ENCODE measurements around the gene LY9.

LY9 gene

GRCh38 chr1:160795951-160796383, at the start of gene LY9:
TSS of gene LY9 (plus strand) at chr1:160796174. CDS start at chr1:160796188, 14 bp downstream.
- DNase-seq, result no peak

- no peak for DNase-seq
Observed at GRCh38 chr1:160746836-160747500, 49.0 kb upstream of the LY9 start.

- no peak for DNase-seq
Observed at GRCh38 chr1:160747717-160748116, 48.3 kb upstream of the LY9 start.

- DNase-seq, result no peak
Observed at GRCh38 chr1:160748181-160748877, 47.6 kb upstream of the LY9 start.

GRCh38 chr1:160748878-160749269, 47.1 kb upstream of the LY9 start:
- DNase-seq, result no peak

- DNase-seq, result no peak
Observed at GRCh38 chr1:160750608-160751007, 45.4 kb upstream of the LY9 start.

GRCh38 chr1:160752406-160752805, 43.6 kb upstream of the LY9 start:
- no peak for DNase-seq

GRCh38 chr1:160752924-160753323, 43.0 kb upstream of the LY9 start:
- DNase-seq, result no peak

GRCh38 chr1:160753594-160753993, 42.4 kb upstream of the LY9 start:
- DNase-seq, result no peak

- no peak for DNase-seq
Observed at GRCh38 chr1:160755461-160755860, 40.5 kb upstream of the LY9 start.

- no peak for DNase-seq
Observed at GRCh38 chr1:160755911-160756848, 39.8 kb upstream of the LY9 start.

GRCh38 chr1:160756849-160757201, 39.1 kb upstream of the LY9 start:
- DNase-seq, result no peak

- DNase-seq, result no peak
Observed at GRCh38 chr1:160758521-160758920, 37.5 kb upstream of the LY9 start.

GRCh38 chr1:160759740-160760139, 36.2 kb upstream of the LY9 start:
- DNase-seq, result no peak

GRCh38 chr1:160761046-160761445, 34.9 kb upstream of the LY9 start:
- no peak for DNase-seq

GRCh38 chr1:160761886-160762285, 34.1 kb upstream of the LY9 start:
- no peak for DNase-seq

- DNase-seq, result no peak
Observed at GRCh38 chr1:160763993-160764392, 32.0 kb upstream of the LY9 start.

- no peak for DNase-seq
Observed at GRCh38 chr1:160767395-160768294, 28.3 kb upstream of the LY9 start.

- DNase-seq, result no peak
Observed at GRCh38 chr1:160768295-160768657, 27.7 kb upstream of the LY9 start.

GRCh38 chr1:160772331-160772730, 23.6 kb upstream of the LY9 start:
- DNase-seq, result no peak

GRCh38 chr1:160773093-160773492, 22.9 kb upstream of the LY9 start:
- no peak for DNase-seq

GRCh38 chr1:160774886-160775719, 20.9 kb upstream of the LY9 start:
- no peak for DNase-seq
